ENCODE results near the gene CEND1. TPM values are rescaled to one million over a fixed set of nuclear protein-coding genes. Genes with fewer than 3 reads are reported as not detected.
A peak's percentile ranks its signal among the peaks of the same experiment; 100 is the strongest.

Gene CEND1
- total and polyA plus RNA-seq, 2 donors from 2014 or later: 0.16 to 3.6 TPM

GRCh38 chr11:823441-824291 lies 33.8 kb upstream of the CEND1 start:
- no peak overlapping the region for H3K9ac ChIP-seq (ENCODE audit: low read length in 3 of 3)
- peaks cover 0 to 4% (median 0%) of the 10 kb centered on the region in 3 donors for H3K36me3 ChIP-seq (ENCODE audit: control insufficient read depth in 2 of 3, insufficient read depth in 3 of 3, low read length in 3 of 3)
- DNase-seq: no peak
- no peaks in the 10 kb centered on the region for H3K9me3 ChIP-seq (ENCODE audit: control insufficient read depth in 2 of 3, insufficient read depth in 1 of 3, low read length in 3 of 3)
- no peaks in the 10 kb centered on the region for H3K27me3 ChIP-seq (ENCODE audit: control insufficient read depth, insufficient read depth, low read length)
- intact Hi-C loops (cut with DNase I): no loop called here
- no peak overlapping the region for H3K4me3 ChIP-seq (ENCODE audit: low read length in 3 of 3)
- peaks cover 0 to 39% (median 27%) of the 10 kb centered on the region in 3 donors for H3K4me1 ChIP-seq (ENCODE audit: control insufficient read depth in 2 of 3, insufficient read depth in 2 of 3, low read depth in 1 of 3, low read length in 3 of 3)
- TF ChIP-seq, protein P1, sequence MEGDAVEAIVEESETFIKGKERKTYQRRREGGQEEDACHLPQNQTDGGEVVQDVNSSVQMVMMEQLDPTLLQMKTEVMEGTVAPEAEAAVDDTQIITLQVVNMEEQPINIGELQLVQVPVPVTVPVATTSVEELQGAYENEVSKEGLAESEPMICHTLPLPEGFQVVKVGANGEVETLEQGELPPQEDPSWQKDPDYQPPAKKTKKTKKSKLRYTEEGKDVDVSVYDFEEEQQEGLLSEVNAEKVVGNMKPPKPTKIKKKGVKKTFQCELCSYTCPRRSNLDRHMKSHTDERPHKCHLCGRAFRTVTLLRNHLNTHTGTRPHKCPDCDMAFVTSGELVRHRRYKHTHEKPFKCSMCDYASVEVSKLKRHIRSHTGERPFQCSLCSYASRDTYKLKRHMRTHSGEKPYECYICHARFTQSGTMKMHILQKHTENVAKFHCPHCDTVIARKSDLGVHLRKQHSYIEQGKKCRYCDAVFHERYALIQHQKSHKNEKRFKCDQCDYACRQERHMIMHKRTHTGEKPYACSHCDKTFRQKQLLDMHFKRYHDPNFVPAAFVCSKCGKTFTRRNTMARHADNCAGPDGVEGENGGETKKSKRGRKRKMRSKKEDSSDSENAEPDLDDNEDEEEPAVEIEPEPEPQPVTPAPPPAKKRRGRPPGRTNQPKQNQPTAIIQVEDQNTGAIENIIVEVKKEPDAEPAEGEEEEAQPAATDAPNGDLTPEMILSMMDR (IDR thresholded peaks at IDR 0.05; ENCODE audit: borderline replicate concordance, extremely low read depth, insufficient read depth): no peak
- FAIRE-seq: no peak
- H3K27ac ChIP-seq (ENCODE audit: low read depth in 2 of 2, low read length in 2 of 2): no peak overlapping the region

DNA sequence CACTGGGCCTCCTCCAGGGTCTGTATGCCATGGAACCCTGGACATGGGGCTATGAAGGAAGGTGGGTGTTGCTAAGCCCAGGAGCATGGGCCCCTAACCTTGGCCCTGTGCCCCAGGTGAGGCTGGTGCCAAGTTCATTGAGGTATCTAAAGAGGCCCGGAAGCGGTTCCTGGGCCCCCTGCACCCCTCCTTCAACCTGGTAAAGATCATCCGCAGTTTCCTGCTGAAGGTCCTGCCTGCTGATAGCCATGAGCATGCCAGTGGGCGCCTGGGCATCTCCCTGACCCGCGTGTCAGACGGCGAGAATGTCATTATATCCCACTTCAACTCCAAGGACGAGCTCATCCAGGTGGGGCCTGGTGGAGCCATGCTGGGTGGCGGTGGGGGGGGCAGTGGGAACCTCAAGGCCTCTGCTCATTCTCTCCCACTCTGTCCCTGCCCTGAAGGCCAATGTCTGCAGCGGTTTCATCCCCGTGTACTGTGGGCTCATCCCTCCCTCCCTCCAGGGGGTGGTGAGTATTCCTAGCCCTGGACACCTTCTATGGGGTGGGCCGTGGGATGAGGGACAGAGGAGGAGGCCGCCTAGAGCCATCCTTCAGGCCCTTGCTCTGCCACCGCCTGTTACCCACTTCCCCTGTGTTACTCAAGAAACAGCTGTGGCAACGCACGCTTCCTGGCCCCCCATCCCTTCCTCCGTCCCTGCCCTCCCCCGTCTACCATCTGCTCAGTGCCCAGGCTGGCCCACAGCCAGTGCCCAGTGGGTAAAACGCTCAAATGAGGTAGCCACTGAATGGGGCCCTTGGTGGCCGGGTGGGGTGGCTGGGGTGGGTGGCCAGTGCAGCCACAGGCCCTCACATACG lies 31.9 kb upstream of the CEND1 start:
- H3K36me3 ChIP-seq (ENCODE audit: control insufficient read depth in 2 of 3, insufficient read depth in 3 of 3, low read length in 3 of 3): peaks cover 0 to 4% (median 0%) of the 10 kb centered on the region in 3 donors
- H3K27ac ChIP-seq (ENCODE audit: low read depth in 2 of 2, low read length in 2 of 2): peak overlapping the region; percentile 85 to 90
- peak overlapping the region in 1 of 3 donors; percentile 82 for H3K9ac ChIP-seq (ENCODE audit: low read length in 3 of 3)
- DNase-seq (no peak), FAIRE-seq (no peak)
- no peaks in the 10 kb centered on the region for H3K9me3 ChIP-seq (ENCODE audit: control insufficient read depth in 2 of 3, insufficient read depth in 1 of 3, low read length in 3 of 3)
- no peaks in the 10 kb centered on the region for H3K27me3 ChIP-seq (ENCODE audit: control insufficient read depth, insufficient read depth, low read length)
- intact Hi-C loops (cut with DNase I): no loop called here
- TF ChIP-seq, protein P1 (IDR thresholded peaks at IDR 0.05; ENCODE audit: borderline replicate concordance, extremely low read depth, insufficient read depth): no peak
- H3K4me1 ChIP-seq (ENCODE audit: control insufficient read depth in 2 of 3, insufficient read depth in 2 of 3, low read depth in 1 of 3, low read length in 3 of 3): peaks cover 0 to 29% (median 22%) of the 10 kb centered on the region in 3 donors
- H3K4me3 ChIP-seq (ENCODE audit: low read length in 3 of 3): peak overlapping the region in 2 of 3 donors; percentile 7 to 84

GRCh38 chr11:820655-821511 lies 31.0 kb upstream of the CEND1 start:
- TF ChIP-seq, protein P1 (IDR thresholded peaks at IDR 0.05; ENCODE audit: borderline replicate concordance, extremely low read depth, insufficient read depth): no peak
- peak overlapping the region; percentile 85 to 92 for H3K27ac ChIP-seq (ENCODE audit: low read depth in 2 of 2, low read length in 2 of 2)
- H3K27me3 ChIP-seq (ENCODE audit: control insufficient read depth, insufficient read depth, low read length): no peaks in the 10 kb centered on the region
- peak overlapping the region in 2 of 3 donors; percentile 20 to 82 for H3K9ac ChIP-seq (ENCODE audit: low read length in 3 of 3)
- peak in 1 of 5 donors; percentile 93 for DNase-seq
- intact Hi-C loops (cut with DNase I): no loop called here
- H3K9me3 ChIP-seq (ENCODE audit: control insufficient read depth in 2 of 3, insufficient read depth in 1 of 3, low read length in 3 of 3): no peaks in the 10 kb centered on the region
- peaks cover 0 to 4% (median 0%) of the 10 kb centered on the region in 3 donors for H3K36me3 ChIP-seq (ENCODE audit: control insufficient read depth in 2 of 3, insufficient read depth in 3 of 3, low read length in 3 of 3)
- H3K4me1 ChIP-seq (ENCODE audit: control insufficient read depth in 2 of 3, insufficient read depth in 2 of 3, low read depth in 1 of 3, low read length in 3 of 3): peaks cover 0 to 29% (median 22%) of the 10 kb centered on the region in 3 donors
- peak overlapping the region; percentile 46 to 84 (median 78) for H3K4me3 ChIP-seq (ENCODE audit: low read length in 3 of 3)
- no peak for FAIRE-seq

Data from kidney (tissue), 14 donors.